H1 (cell line): Measurements from ENCODE around the gene HDAC6. TPM values are rescaled to one million over a fixed set of nuclear protein-coding genes. Genes with fewer than 3 reads are reported as not detected.

ENCODE experiments used
- CTCF ChIA-PET: fragments of 300-600 bp; sonication (Branson Sonifier 250); formaldehyde crosslinking; loops from one replicate; lab custom pipeline; 2021; ENCODE audit not compliant: partially characterized antibody; lab: Charles Lee
- POLR2A ChIA-PET: fragments of 300-600 bp; sonication (Branson Sonifier 250); formaldehyde crosslinking; loops from one replicate; lab custom pipeline; 2021; ENCODE audit warnings: inconsistent platforms; ENCODE audit not compliant: partially characterized antibody; lab: Charles Lee
- DNase-seq, 2 experiments: peaks; one replicate each; pipeline versions ENCODE4 v3.0.0 to v3.0.0-alpha.2; 2010 to 2022; ENCODE audit warnings: low spot score in 2 of 2, low read depth in 1 of 2, mixed read lengths in 1 of 2
- FAIRE-seq: peaks from 2 replicates; lab custom pipeline; 2011; peaks lifted over from hg19 to GRCh38; lab: Jason Lieb, UNC
- H2AFZ ChIP-seq: 2 replicates; pipeline ENCODE4 v1.8.1; 2012; ENCODE audit warnings: low read length, inconsistent platforms
- H2AK5ac ChIP-seq: 2 replicates; pipeline ENCODE4 v1.6.1; 2013; ENCODE audit warnings: low read depth, low read length
- H2BK120ac ChIP-seq: replicated peaks from 2 replicates; pipeline ENCODE3; 2013; ENCODE audit warnings: low read depth, low read length, inconsistent platforms
- H2BK12ac ChIP-seq: 2 replicates; pipeline ENCODE4 v1.6.1; 2013; ENCODE audit warnings: low read depth, low read length
- H2BK15ac ChIP-seq: 2 replicates; pipeline ENCODE4 v1.6.1; 2013; ENCODE audit warnings: low read length
- H2BK20ac ChIP-seq: 2 replicates; pipeline ENCODE4 v1.6.1; 2013; ENCODE audit warnings: low read length
- H2BK5ac ChIP-seq: 2 replicates; pipeline ENCODE4 v1.6.1; 2013; ENCODE audit warnings: low read depth, low read length
- H3K14ac ChIP-seq: 2 replicates; pipeline ENCODE4 v1.6.1; 2013; ENCODE audit warnings: inconsistent platforms; ENCODE audit not compliant: insufficient read length
- H3K18ac ChIP-seq: 2 replicates; pipeline ENCODE4 v1.6.1; 2013; ENCODE audit warnings: low read length; ENCODE audit errors: extremely low read depth
- H3K23ac ChIP-seq: 2 replicates; pipeline ENCODE4 v1.6.1; 2013; ENCODE audit warnings: inconsistent platforms; ENCODE audit not compliant: insufficient read length
- H3K23me2 ChIP-seq: 2 replicates; pipeline ENCODE4 v1.6.1; 2013; ENCODE audit warnings: low read depth, low read length
- H3K27ac ChIP-seq: 2 replicates; pipeline ENCODE4 v1.6.1; 2011; ENCODE audit warnings: low read depth, low read length, inconsistent platforms
- H3K27me3 ChIP-seq, 4 experiments: replicated peaks in 1 of 4; 1 replicate in 1 of 4; 2 replicates in 3 of 4; pipeline versions ENCODE4 v1.6.1 to v1.8.1; 2011 to 2013; ENCODE audit warnings: low read length in 3 of 4, mild to moderate bottlenecking in 3 of 4, inconsistent platforms in 2 of 4, mixed read lengths in 2 of 4, moderate library complexity in 1 of 4; ENCODE audit not compliant: control insufficient read depth in 3 of 4, insufficient read depth in 3 of 4; ENCODE audit errors: extremely low read depth in 1 of 4
- H3K36me3 ChIP-seq, 4 experiments: 2 replicates each; pipeline versions ENCODE4 v1.6.1 to v1.8.1; 2011 to 2013; ENCODE audit warnings: mild to moderate bottlenecking in 4 of 4, low read length in 3 of 4, moderate library complexity in 2 of 4, control low read depth in 1 of 4, inconsistent platforms in 1 of 4; ENCODE audit not compliant: insufficient read depth in 4 of 4, control insufficient read depth in 2 of 4
- H3K4ac ChIP-seq: replicated peaks from 2 replicates; pipeline ENCODE3; 2013; ENCODE audit warnings: low read length, low read depth, mixed read lengths, inconsistent platforms; ENCODE audit not compliant: insufficient read length
- H3K4me1 ChIP-seq, 4 experiments: replicated peaks in 1 of 4; 1 replicate in 1 of 4; 2 replicates in 3 of 4; pipeline versions ENCODE4 v1.6.1 to v1.8.1; 2011 to 2013; ENCODE audit warnings: low read length in 3 of 4, inconsistent platforms in 2 of 4, mixed read lengths in 1 of 4; ENCODE audit not compliant: insufficient read depth in 4 of 4, control insufficient read depth in 3 of 4
- H3K4me2 ChIP-seq, 2 experiments: 2 replicates each; pipeline versions ENCODE4 v1.6.1 to v1.8.1; 2011 to 2013; ENCODE audit warnings: low read depth in 2 of 2, low read length in 2 of 2, control low read depth in 1 of 2, inconsistent platforms in 1 of 2, mild to moderate bottlenecking in 1 of 2; ENCODE audit not compliant: insufficient read depth in 1 of 2
- H3K4me3 ChIP-seq, 4 experiments: fragments of 200-600, 300-600 bp in 1 of 4; sonication (generic), shearing (Covaris generic), sonication (Bioruptor Twin) in 1 of 4; 2 replicates each; pipeline versions ENCODE4 v1.5.1 to v1.8.1; 2011 to 2016; ENCODE audit warnings: low read length in 4 of 4, low read depth in 3 of 4, control low read depth in 2 of 4, inconsistent platforms in 2 of 4, mild to moderate bottlenecking in 2 of 4, mixed read lengths in 1 of 4, moderate library complexity in 1 of 4; ENCODE audit not compliant: insufficient read depth in 2 of 4; ENCODE audit errors: extremely low read depth in 1 of 4
- H3K56ac ChIP-seq: replicated peaks from 2 replicates; pipeline ENCODE3; 2013; ENCODE audit warnings: low read depth, mild to moderate bottlenecking, mixed read lengths, low read length, inconsistent platforms; ENCODE audit not compliant: insufficient read length
- H3K79me1 ChIP-seq: 2 replicates; pipeline ENCODE4 v1.6.1; 2013; ENCODE audit warnings: low read depth, low read length, control low read depth
- H3K79me2 ChIP-seq, 2 experiments: 2 replicates each; pipeline versions ENCODE4 v1.6.1 to v1.8.1; 2012 to 2013; ENCODE audit warnings: low read length in 2 of 2, mild to moderate bottlenecking in 2 of 2, inconsistent platforms in 1 of 2; ENCODE audit not compliant: insufficient read depth in 2 of 2, control insufficient read depth in 1 of 2
- H3K9ac ChIP-seq, 4 experiments: replicated peaks in 1 of 4; 1 replicate in 1 of 4; 2 replicates in 3 of 4; pipeline versions ENCODE4 v1.6.1 to v1.8.1; 2011 to 2013; ENCODE audit warnings: low read depth in 3 of 4, low read length in 3 of 4, control low read depth in 2 of 4, mild to moderate bottlenecking in 2 of 4, moderate library complexity in 2 of 4, inconsistent platforms in 1 of 4; ENCODE audit errors: extremely low read depth in 1 of 4
- H3K9me3 ChIP-seq, 2 experiments: 2 replicates each; pipeline versions ENCODE4 v1.6.1 to v1.8.1; 2012 to 2013; ENCODE audit warnings: mild to moderate bottlenecking in 2 of 2, moderate library complexity in 2 of 2, control low read depth in 1 of 2, inconsistent platforms in 1 of 2, low read depth in 1 of 2, low read length in 1 of 2, mixed read lengths in 1 of 2; ENCODE audit not compliant: insufficient read depth in 2 of 2
- H4K20me1 ChIP-seq, 2 experiments: replicated peaks in 1 of 2; 2 replicates each; pipeline versions ENCODE3 to v1.8.1; 2011 to 2013; ENCODE audit warnings: inconsistent platforms in 2 of 2, low read length in 2 of 2, mild to moderate bottlenecking in 1 of 2; ENCODE audit not compliant: insufficient read depth in 2 of 2, control insufficient read depth in 1 of 2
- H4K5ac ChIP-seq: 2 replicates; pipeline ENCODE4 v1.6.1; 2013; ENCODE audit warnings: low read length, low read depth, mixed read lengths, inconsistent platforms; ENCODE audit not compliant: insufficient read length
- H4K8ac ChIP-seq: 2 replicates; pipeline ENCODE4 v1.8.0; 2013; ENCODE audit warnings: mild to moderate bottlenecking, moderate library complexity, low read length, inconsistent platforms; ENCODE audit not compliant: insufficient read depth; ENCODE audit errors: extremely low read depth
- H4K91ac ChIP-seq: replicated peaks from 2 replicates; pipeline ENCODE3; 2013; ENCODE audit warnings: low read length, mixed read lengths, inconsistent platforms; ENCODE audit not compliant: insufficient read length
- CBX5 ChIP-seq: fragments of 300-800, 300-1000 bp; sonication (generic); IDR thresholded peaks from 2 replicates; pipeline ENCODE4 v1.7.1; 2016; ENCODE audit warnings: antibody characterized with exemption, low read length, low read depth
- WGBS, 2 experiments: shearing (Covaris generic) in 1 of 2; methylation state at CpG; one replicate each; pipeline versions ENCODE4 v1.1.6 to v1.1.7; 2013 to 2015; ENCODE audit warnings: low lambda C conversion rate in 2 of 2, mixed read lengths in 2 of 2, inconsistent platforms in 1 of 2, low coverage in 1 of 2, missing lambda C conversion rate in 1 of 2; ENCODE audit not compliant: insufficient replicate concordance in 2 of 2, insufficient coverage in 1 of 2, insufficient read length in 1 of 2; ENCODE audit errors: extremely low coverage in 1 of 2, missing lambda C conversion rate in 1 of 2; 5-methylcytosine and 5-hydroxymethylcytosine counted together
- polyA plus RNA-seq, 7 experiments: library from polyadenylated mRNA; depleted of rRNA in 3 of 7; stranded (reverse) in 5 of 7; unstranded in 2 of 7; fragments of >200 nt in 5 of 7; fragments of 200-250 nt in 2 of 7; gene quantifications; 1 replicate in 5 of 7; 2 replicates in 1 of 7; 4 replicates in 1 of 7; pipeline versions ENCODE4 v1.2.1 to v1.2.3, GENCODE V29; 2011 to 2013; ENCODE audit warnings: missing spikeins in 2 of 7, mixed read lengths in 2 of 7
- total RNA-seq: library from RNA; stranded (reverse); fragmentation: NEBNext Ultra II Directional; extraction: Animal tissue kit (Norgen Biotek cat#: 25700); gene quantifications from 2 replicates; pipeline ENCODE4 v1.2.1, GENCODE V29; 2021

The HDAC6 gene
- total and polyA plus RNA-seq, 2 of the 8 experiments (the other 6 are each of a cell fraction or from before 2014, with no cell fraction given): 34.0 to 51.8 TPM

- Histone ChIP-seq H3K14ac (no peak overlapping the region), H3K4me1 (no peaks in the 10 kb centered on the region), H3K27ac (no peak overlapping the region), H2AFZ (no peak overlapping the region), H3K56ac (no peak overlapping the region), H2BK20ac (no peak overlapping the region), H3K4me3 (no peak overlapping the region), H3K36me3 (no peaks in the 10 kb centered on the region), H3K18ac (no peak overlapping the region), H2BK5ac (no peak overlapping the region), H4K91ac (no peak overlapping the region), H3K23me2 (no peaks in the 10 kb centered on the region), H4K5ac (no peak overlapping the region), H3K27me3 (no peaks in the 10 kb centered on the region), H3K4me2 (no peak overlapping the region), H2BK120ac (no peak overlapping the region), H4K8ac (no peak overlapping the region), H3K79me2 (no peaks in the 10 kb centered on the region), H2AK5ac (no peak overlapping the region), H3K4ac (no peak overlapping the region), H3K9me3 (no peaks in the 10 kb centered on the region), H2BK15ac (no peak overlapping the region), H4K20me1 (no peaks in the 10 kb centered on the region), H3K23ac (no peak overlapping the region), H2BK12ac (no peak overlapping the region), H3K9ac (no peak overlapping the region), H3K79me1 (no peaks in the 10 kb centered on the region)
- 84% methylated on average over 6 of the region's 6 CpGs; no CpG with 5 or more reads in 1 of the 2 experiments for WGBS, 2 experiments
- ChIA-PET POLR2A (no interaction called here), CTCF (no interaction called here)
- TF ChIP-seq CBX5: no peak
- no peak for FAIRE-seq
- no peak for DNase-seq
Observed at GRCh38 chrX:48769230-48769629, 32.6 kb upstream of the HDAC6 start.
